GM18526 (cell line): ENCODE data around the gene RPRD1B.

ENCODE experiments used
- POLR2A ChIP-seq: IDR thresholded peaks from 3 replicates; pipeline ENCODE4 v1.6.1; 2011; ENCODE audit not compliant: insufficient read length; ENCODE audit errors: extremely low read depth

RPRD1B gene

DNA sequence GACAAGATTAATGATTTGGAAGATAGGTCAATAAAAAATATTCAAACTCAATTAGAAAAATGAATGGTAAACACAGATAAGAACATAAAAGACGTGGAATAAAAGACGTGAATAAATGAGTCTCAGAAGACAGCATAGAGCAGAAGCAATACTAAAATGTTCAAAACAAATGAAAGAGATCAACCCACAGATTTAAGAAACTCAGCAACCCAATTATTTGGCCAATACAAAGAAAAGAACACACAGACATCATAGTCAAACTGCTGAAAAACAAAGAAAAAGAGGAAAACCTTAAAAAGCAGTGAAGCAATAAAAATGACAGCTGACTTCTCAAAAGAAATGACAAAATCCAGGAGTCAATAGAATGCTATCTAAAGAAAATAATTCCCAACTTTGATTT lies 15.2 kb upstream of the RPRD1B start:
- no peak for TF ChIP-seq POLR2A

GRCh38 chr20:38021087-38021772 lies 12.3 kb upstream of the RPRD1B start:
- TF ChIP-seq POLR2A = no peak

DNA sequence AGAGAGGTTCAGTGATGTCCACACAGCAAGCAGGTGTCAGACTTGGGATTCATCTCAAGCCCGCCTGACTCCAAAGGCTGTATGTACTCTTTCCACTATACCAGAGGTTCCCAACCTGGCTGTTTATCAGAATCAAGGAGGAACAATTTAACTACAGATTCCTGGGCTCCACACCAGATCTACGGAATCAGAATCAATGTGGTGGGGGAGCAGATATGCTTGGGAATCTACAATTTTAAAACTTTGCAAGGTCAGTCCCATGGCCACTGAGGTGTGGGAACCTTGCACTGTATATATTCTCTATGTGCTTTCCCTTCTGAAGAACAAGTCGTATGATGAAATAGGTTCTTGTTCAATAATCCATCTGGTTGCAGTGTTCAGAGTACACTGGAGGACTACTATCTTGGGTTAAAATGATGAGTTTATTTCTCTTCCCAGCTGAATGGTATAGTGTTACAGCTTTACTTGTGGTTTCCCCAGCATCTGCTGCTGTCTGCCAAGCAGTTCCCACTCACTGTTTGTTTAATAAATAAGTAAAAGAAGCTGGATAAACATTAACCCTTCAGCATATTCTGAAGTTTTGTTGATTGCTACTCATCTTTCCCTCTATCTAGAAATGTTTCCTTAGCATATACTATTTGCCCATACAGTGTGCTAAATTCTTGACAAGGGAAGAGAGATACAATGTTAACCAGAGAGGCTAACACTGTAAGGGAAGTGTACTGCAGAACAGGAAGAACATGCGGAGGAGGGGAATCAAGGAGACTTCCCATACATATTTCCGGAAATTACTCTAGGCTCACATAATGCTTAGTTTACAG lies 10.2 kb upstream of the RPRD1B start:
- TF ChIP-seq POLR2A = no peak

DNA sequence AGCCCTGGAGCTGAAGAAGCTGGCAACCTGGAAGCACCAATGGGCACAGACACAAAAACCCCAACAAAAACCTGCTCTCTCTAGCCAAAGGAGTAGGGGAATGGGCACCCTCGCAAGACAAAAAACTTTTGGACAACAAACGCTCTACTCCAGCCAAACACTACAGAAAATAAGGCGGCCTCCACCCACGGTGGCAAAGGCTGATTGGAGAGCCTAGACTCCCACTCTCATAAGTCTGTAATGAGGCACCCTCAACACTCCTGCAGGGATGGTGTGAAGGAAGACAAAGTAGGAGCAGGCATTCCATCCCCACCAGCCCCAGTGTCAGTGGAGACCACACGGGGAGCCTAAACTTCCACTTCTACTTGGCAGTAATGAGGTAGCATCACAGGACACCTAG lies 9.1 kb upstream of the RPRD1B start:
- no peak for TF ChIP-seq POLR2A

GRCh38 chr20:38029453-38029852 lies 4.1 kb upstream of the RPRD1B start:
- TF ChIP-seq POLR2A = no peak

- TF ChIP-seq POLR2A = no peak
Observed at GRCh38 chr20:38031957-38032356, 1.6 kb upstream of the RPRD1B start.

GRCh38 chr20:38032585-38033329 lies 789 bp upstream of the RPRD1B start:
- TF ChIP-seq POLR2A = no peak

GRCh38 chr20:38034108-38034649 lies 633 bp downstream of the RPRD1B start:
- no peak for TF ChIP-seq POLR2A

- TF ChIP-seq POLR2A = no peak
Observed at GRCh38 chr20:38034961-38035360, 1.4 kb downstream of the RPRD1B start.

GRCh38 chr20:38036366-38036765 lies 2.8 kb downstream of the RPRD1B start:
- no peak for TF ChIP-seq POLR2A

DNA sequence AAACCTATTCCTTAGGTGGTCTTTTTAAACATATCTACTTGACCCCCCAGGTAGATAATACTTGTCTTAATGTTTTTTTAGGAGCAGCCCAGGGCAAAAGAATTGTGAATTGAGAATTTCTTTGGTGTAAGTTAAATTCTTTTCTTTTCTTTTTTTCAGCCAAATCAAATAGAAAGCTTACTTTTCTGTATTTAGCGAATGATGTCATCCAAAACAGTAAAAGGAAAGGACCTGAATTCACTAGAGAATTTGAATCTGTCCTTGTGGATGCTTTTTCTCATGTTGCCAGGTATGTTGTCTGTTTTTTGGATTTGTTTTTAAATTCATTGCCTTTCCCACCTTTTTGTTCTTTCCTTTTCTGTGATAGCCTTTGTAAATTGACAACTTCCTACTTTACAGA lies 6.7 kb downstream of the RPRD1B start:
- TF ChIP-seq POLR2A = no peak

DNA sequence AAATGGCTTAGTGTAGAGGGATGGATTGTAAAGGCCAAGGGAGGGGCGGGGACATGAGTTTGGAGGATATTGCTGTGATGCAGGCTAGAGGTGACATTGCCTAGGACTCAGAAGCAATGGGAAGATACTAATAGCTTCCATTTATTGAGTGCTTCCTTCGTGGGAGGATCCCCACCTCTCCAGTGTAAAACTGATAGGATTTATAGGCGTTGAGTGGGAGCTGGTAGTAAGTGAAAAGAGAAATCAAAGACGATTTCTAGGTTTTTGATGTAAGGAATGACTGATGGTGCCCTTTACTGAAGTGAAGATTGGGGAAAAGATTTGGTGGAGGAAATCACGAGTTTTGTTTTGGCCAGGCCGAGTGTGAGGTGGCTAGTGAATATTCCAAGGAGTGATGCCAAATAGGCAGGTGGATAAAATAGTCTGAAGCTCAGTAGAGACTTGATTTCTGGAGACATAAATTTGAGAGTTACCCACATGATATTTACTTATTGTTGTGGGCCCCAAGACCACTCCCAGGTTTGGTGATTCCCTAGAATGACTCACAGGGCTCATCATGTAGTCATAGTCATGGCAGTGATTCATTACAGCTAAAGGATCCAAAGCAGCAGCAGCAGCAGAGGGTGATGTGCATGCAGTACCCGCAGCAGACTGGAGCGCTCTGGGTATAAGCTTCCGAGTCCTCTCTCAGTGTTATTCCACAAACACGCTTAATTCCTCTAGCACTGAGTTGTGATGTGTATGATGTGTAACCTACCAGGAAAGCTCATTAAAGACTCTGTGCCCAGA lies 10.2 kb downstream of the RPRD1B start:
- TF ChIP-seq POLR2A = no peak

- no peak for TF ChIP-seq POLR2A
Observed at GRCh38 chr20:38044685-38045084, 11.1 kb downstream of the RPRD1B start.

DNA sequence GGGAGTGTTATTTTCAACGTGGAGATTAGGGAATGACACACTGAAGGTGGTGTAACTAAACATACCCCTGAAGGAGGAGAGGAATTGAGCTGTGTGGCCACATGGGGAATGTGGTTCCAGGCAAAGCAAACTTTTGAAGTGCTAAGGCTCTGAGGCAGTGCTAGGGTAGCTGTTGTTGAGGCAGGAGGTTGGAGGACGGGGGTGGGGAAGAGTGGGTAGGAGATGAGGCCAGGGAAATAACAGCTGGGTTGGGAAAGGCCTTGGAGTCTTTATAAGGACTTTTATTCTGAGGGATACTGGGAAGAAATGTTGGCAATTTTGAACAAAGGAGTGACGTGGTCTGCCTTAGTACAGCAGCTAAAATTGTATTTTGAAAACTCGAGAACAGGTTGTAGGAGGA lies 13.0 kb downstream of the RPRD1B start:
- no peak for TF ChIP-seq POLR2A

- TF ChIP-seq POLR2A = no peak
Observed at GRCh38 chr20:38049800-38050199, 16.3 kb downstream of the RPRD1B start.

- no peak for TF ChIP-seq POLR2A
Observed at GRCh38 chr20:38050686-38051085, 17.1 kb downstream of the RPRD1B start.
